ENCODE results near the gene SND1.

SND1 gene

GRCh38 chr7:128112018-128112780 lies 460.2 kb downstream of the SND1 start:
- no peak for DNase-seq

- DNase-seq = no peak
These were observed 460.8 kb downstream of the SND1 start for GRCh38 chr7:128112781-128113221.

DNA sequence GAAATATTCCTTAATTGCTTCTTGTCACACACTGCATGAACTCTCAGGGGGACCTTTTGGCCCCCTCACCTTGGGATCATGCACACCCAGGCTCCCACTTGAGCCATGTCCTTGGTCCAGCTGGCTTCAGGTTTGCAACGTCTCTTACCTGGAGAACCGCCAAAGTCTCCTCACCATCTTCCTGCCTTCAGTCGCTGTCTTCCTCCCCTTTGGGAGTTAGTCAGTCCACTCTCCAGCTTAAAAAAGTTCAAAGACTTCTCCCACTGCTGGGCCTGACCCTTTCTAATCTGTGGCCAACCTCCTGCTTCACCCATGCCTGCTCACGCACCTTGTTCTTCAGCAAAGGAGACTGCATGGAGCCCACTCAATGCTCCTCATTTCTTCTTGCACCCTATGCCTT lies 461.8 kb downstream of the SND1 start:
- no peak for DNase-seq

- no peak for DNase-seq
These were observed 462.8 kb downstream of the SND1 start for GRCh38 chr7:128114806-128115205.

- no peak for DNase-seq
These were observed 463.4 kb downstream of the SND1 start for GRCh38 chr7:128115336-128115820.

GRCh38 chr7:128115821-128116723 lies 464.1 kb downstream of the SND1 start:
- DNase-seq = no peak

- no peak for DNase-seq
These were observed 464.7 kb downstream of the SND1 start for GRCh38 chr7:128116740-128117139.

GRCh38 chr7:128117691-128118090 lies 465.7 kb downstream of the SND1 start:
- DNase-seq = no peak

DNA sequence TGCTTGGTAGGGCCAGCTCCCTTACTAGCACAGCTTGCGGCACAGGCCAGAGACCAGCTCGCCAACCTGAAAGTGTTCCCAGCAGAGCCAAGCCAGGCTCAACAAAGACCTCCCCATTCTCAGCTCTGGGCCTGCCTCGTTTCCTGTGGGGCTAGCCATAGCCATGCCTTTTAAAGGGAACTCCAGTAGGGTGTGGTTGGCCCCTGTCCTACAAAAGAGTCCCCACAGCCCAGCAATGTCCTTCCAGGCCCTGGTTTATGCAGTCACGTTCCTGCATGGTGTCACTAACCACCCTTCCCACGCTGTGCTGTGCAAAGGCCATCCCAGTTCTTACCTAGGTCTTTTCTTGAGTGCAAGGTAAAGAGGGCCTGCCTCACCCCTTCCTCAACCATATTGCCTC lies 467.0 kb downstream of the SND1 start:
- DNase-seq = no peak

GRCh38 chr7:128120116-128120515 lies 468.1 kb downstream of the SND1 start:
- DNase-seq = no peak

GRCh38 chr7:128120976-128121490 lies 469.0 kb downstream of the SND1 start:
- DNase-seq = no peak

DNA sequence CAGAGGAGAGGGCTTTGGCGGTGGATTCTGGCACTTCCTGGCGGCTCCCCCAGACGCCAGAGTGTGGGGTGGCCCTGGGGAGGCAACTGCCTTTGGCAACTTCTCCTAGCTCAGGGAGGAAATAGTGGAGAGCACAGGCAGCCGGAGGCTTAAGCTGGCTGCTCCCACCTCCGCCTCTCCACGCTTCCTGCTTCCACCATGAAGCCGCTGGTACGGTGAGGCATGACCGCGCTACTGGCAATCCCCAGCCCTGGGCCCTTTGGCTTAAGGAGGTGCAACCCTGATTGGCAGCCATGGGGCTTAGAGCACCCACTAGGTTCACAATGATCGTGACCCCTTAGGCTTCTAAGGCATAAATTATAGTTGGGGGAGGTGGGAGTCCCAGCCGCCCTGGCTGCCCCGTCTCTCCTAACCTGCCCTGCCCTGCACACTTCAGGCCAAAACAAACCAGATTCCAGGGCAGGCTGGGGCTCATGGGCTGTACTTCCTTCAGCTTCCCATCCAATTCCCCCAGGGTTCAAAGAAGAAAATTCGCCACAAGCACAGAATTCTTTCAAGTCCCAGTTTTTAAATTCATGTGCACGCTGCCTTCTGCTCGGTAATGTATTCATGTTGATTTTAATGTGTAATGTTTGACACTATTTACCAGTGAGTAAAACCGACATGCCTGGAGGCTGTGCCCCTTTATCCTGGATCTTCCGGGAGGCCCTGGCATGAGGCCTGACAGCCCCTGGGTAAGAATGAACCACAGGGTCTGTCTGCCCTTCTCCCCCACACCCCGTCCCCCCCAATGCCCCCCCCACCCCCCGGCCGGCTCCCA lies 469.9 kb downstream of the SND1 start:
- DNase-seq = no peak

- DNase-seq = no peak
These were observed 470.7 kb downstream of the SND1 start for GRCh38 chr7:128122576-128123290.

GRCh38 chr7:128123291-128124037 lies 471.5 kb downstream of the SND1 start:
- no peak for DNase-seq

DNA sequence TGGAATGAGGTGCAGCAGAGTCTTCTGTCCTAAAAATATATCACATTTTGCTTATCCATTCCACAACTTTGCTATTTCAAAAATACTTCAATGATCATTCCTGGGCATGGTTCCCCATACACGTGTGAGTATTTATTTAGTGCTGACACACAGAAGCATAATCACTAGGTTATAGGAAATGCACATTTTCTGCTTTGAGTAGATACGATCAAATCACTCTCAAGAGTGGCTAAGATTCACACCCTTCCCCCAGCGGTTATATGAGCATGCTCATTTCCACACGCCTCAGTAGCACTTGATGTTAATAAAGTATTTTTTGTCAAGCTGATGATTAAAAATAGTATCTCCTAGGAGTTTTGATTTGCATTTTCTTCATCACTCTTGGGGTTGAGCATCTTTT lies 472.8 kb downstream of the SND1 start:
- DNase-seq = no peak

DNA sequence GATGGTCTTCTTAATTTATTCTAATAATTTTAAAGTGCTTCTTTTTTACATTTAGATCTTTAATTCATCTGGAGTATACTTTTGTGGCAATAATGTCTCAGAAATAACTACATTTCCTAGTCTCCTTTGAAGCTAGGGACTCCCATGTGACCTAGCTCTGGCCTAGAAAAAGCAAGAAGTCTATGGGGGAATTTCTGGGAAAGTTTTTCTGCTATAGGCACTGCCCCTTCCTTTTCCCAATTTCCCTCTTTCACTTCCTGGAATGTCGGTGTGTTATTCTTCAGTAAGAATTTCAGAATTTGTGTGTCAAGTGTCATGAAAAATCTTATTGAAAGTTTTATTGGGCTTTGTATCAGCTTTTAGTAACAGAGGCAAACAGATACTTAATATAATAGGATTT lies 473.8 kb downstream of the SND1 start:
- no peak for DNase-seq

DNA sequence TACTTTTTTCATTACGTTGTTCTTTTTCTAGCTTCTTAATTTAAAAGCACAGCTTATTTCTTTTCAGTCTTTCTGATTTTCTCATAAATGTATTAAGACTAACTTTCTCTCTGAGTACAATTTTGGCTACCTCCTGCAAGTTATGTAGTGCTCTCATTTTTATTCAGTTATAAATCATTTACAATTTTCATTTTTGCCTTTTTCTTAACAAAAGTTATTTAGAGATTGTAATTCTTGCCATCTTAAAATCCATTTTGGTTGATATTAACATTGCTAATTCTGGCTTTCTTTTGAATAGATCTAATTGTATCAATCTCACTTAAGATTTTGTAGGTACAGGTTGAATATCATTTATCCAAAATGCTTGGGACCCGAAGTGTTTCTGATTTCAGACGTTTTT lies 476.4 kb downstream of the SND1 start:
- DNase-seq = no peak

- no peak for DNase-seq
These were observed 477.4 kb downstream of the SND1 start for GRCh38 chr7:128129224-128129864.

DNA sequence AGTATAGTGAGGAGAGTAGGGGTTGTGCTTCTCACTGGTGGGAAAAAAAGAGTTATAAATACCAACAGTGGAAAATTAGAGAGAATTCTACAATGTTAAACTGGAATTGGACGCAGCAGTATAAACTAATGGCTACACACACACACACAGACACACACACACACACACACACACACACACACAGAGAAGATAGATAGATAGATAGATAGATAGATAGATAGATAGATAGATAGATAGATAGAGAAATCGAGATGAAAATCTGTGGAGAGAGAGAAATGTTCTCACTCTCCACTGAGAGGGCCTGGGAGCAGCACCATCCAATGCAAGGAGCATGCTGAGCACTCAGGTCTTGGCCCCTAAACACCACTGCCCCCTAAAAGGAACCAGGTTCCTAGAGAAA lies 479.1 kb downstream of the SND1 start:
- no peak for DNase-seq

- DNase-seq = no peak
These were observed 479.7 kb downstream of the SND1 start for GRCh38 chr7:128131731-128132130.

Data from stimulated activated naive CD4-positive, alpha-beta T cell treated with Interleukin-2 at 50 U/mL for 16 hours (primary cell).